T-helper 17 cell (primary cell): ENCODE results near the gene CSF3R. TPM values are rescaled to one million over a fixed set of nuclear protein-coding genes. Genes with fewer than 3 reads are reported as not detected.

Experiments used
- ATAC-seq: fragments of 150-1000 bp; cut with Tn5 transposase; 2 replicates; pipeline ENCODE4 v1.10.0; 2021; ENCODE audit warnings: mild to moderate bottlenecking, moderate library complexity
- DNase-seq, 3 donors: peaks; one replicate each; pipeline versions ENCODE4 v3.0.0 to v3.0.0-alpha.2; 2020 to 2021
- H3K9me3 ChIP-seq: one replicate; pipeline ENCODE4 v1.7.0; 2013; ENCODE audit warnings: low read length, mild to moderate bottlenecking; ENCODE audit not compliant: control insufficient read depth, poor library complexity, severe bottlenecking
- H3K27ac Mint-ChIP-seq: one replicate; pipeline ENCODE4 v1.8.0; 2022; ENCODE audit warnings: mild to moderate bottlenecking, moderate library complexity, mixed read lengths
- H3K27me3 Mint-ChIP-seq: one replicate; pipeline ENCODE4 v1.8.0; 2022; ENCODE audit warnings: mixed read lengths
- H3K36me3 Mint-ChIP-seq: one replicate; pipeline ENCODE4 v1.8.0; 2022; ENCODE audit warnings: low read depth, mixed read lengths
- H3K4me1 Mint-ChIP-seq: one replicate; pipeline ENCODE4 v1.8.0; 2022; ENCODE audit warnings: mild to moderate bottlenecking, mixed read lengths
- H3K4me3 Mint-ChIP-seq: one replicate; pipeline ENCODE4 v1.8.0; 2022; ENCODE audit warnings: mild to moderate bottlenecking, moderate library complexity, mixed read lengths
- total RNA-seq, 4 donors: library from RNA in 2 of 4; stranded (reverse) in 2 of 4; gene quantifications; one replicate each; pipeline ENCODE4 v1.2.3 and lab custom pipeline; 2022 to 2026

The CSF3R gene
- total RNA-seq, 2 donors from 2014 or later, result 2.9 to 13.0 TPM

DNA sequence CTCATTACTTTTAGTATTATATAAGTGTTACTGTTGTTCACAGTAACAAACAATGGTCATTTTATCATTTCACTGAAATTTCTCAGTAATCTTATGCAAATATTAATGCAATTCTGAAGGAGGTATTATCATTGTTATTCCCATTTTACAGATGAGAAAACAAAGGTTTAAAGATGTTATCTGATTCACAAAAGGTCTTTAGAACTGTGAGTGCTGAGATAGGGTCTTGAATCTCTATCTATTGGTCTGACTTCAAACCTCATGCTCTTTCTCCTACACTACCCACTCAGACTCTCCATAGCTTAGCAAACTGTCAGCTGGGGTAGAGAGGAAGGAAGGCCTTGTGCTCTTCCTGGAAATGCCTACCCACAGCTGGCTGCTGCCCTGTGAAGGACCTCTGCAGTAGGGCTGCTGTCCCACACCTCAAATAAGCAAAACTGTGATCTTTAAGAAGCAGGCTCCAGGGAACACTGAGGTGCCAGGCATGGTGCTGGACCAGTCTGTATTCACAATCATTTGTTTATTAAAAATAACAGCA is 26.3 kb downstream of the CSF3R start:
- DNase-seq (no peak), ATAC-seq (no peak)
- no peak overlapping the region for H3K27ac Mint-ChIP-seq
- H3K36me3 Mint-ChIP-seq, result peaks cover 13% of the 10 kb centered on the region
- peak overlapping the region; percentile 5 for H3K4me3 Mint-ChIP-seq
- H3K4me1 Mint-ChIP-seq, result peaks cover 41% of the 10 kb centered on the region
- H3K9me3 ChIP-seq, result no peaks in the 10 kb centered on the region
- no peaks in the 10 kb centered on the region for H3K27me3 Mint-ChIP-seq

- DNase-seq (no peak), ATAC-seq (no peak)
- Mint-ChIP-seq H3K27me3 (no peaks in the 10 kb centered on the region), H3K4me1 (peaks cover 40% of the 10 kb centered on the region), H3K27ac (no peak overlapping the region), H3K4me3 (no peak overlapping the region), H3K36me3 (peaks cover 9% of the 10 kb centered on the region)
- H3K9me3 ChIP-seq, result no peaks in the 10 kb centered on the region
Observed at GRCh38 chr1:36455386-36455785, 27.3 kb downstream of the CSF3R start.

- H3K9me3 ChIP-seq, result no peaks in the 10 kb centered on the region
- no peak for ATAC-seq
- H3K4me3 Mint-ChIP-seq, result no peak overlapping the region
- DNase-seq, result no peak
- H3K36me3 Mint-ChIP-seq, result peaks cover 9% of the 10 kb centered on the region
- peak overlapping the region; percentile 59 for H3K27ac Mint-ChIP-seq
- no peaks in the 10 kb centered on the region for H3K27me3 Mint-ChIP-seq
- peaks cover 40% of the 10 kb centered on the region for H3K4me1 Mint-ChIP-seq
Observed at GRCh38 chr1:36453600-36454388, 28.9 kb downstream of the CSF3R start.

DNA sequence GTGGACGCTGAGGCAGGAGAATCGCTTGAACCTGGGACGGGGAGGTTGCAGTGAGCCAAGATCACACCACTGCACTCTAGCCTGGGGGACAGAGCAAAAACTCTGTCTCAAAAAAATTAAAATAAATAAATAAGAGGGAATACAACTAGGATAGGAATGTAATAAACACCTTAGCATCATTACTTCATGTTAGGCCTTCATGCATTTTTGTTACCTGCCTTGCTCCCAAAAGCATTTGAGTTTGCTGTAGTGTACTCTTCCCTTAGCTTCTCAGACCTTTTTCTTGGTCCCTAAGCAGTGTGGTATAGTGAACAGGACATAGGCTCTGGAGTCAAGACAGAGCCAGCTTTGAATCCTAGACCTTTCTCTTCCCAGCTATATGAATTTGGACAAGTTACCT is 29.7 kb downstream of the CSF3R start:
- Mint-ChIP-seq H3K36me3 (peaks cover 9% of the 10 kb centered on the region), H3K4me3 (no peak overlapping the region), H3K27me3 (no peaks in the 10 kb centered on the region), H3K4me1 (peaks cover 37% of the 10 kb centered on the region), H3K27ac (peak overlapping the region; percentile 59)
- DNase-seq (no peak), ATAC-seq (no peak)
- no peaks in the 10 kb centered on the region for H3K9me3 ChIP-seq

- H3K36me3 Mint-ChIP-seq, result peaks cover 9% of the 10 kb centered on the region
- no peaks in the 10 kb centered on the region for H3K27me3 Mint-ChIP-seq
- H3K4me3 Mint-ChIP-seq, result peak overlapping the region; percentile 90
- DNase-seq (no peak), ATAC-seq (no peak)
- H3K27ac Mint-ChIP-seq, result peak overlapping the region; percentile 96
- H3K9me3 ChIP-seq, result no peaks in the 10 kb centered on the region
- peaks cover 28% of the 10 kb centered on the region for H3K4me1 Mint-ChIP-seq
Observed at GRCh38 chr1:36450919-36451305, 31.8 kb downstream of the CSF3R start.

- Mint-ChIP-seq H3K36me3 (peaks cover 9% of the 10 kb centered on the region), H3K4me3 (peak within 1 kb of the TSS; percentile 90), H3K27ac (peak within 1 kb of the TSS; percentile 96), H3K4me1 (peaks cover 27% of the 10 kb centered on the region), H3K27me3 (no peaks in the 10 kb centered on the region)
- DNase-seq, result peak; percentile 76 to 81 (median 78)
- peak; percentile 99 for ATAC-seq
- no peaks in the 10 kb centered on the region for H3K9me3 ChIP-seq
Observed at GRCh38 chr1:36450270-36450918, 32.3 kb downstream of the CSF3R start, which contains the start of gene OSCP1. Gene OSCP1, minus strand, starts transcription at chr1:36450451. Its CDS starts 82 bp downstream, at chr1:36450369.

GRCh38 chr1:36448530-36449056 is 34.1 kb downstream of the CSF3R start:
- DNase-seq (no peak), ATAC-seq (no peak)
- Mint-ChIP-seq H3K27me3 (no peaks in the 10 kb centered on the region), H3K27ac (no peak overlapping the region), H3K4me1 (peaks cover 22% of the 10 kb centered on the region), H3K36me3 (no peaks in the 10 kb centered on the region), H3K4me3 (peak overlapping the region; percentile 79)
- H3K9me3 ChIP-seq, result no peaks in the 10 kb centered on the region

GRCh38 chr1:36447450-36447849 is 35.3 kb downstream of the CSF3R start:
- H3K27me3 Mint-ChIP-seq, result no peaks in the 10 kb centered on the region

GRCh38 chr1:36446746-36447145 is 36.0 kb downstream of the CSF3R start:
- H3K36me3 Mint-ChIP-seq, result no peaks in the 10 kb centered on the region
- H3K27ac Mint-ChIP-seq, result no peak overlapping the region
- DNase-seq (no peak), ATAC-seq (no peak)
- H3K4me3 Mint-ChIP-seq, result no peak overlapping the region
- H3K27me3 Mint-ChIP-seq, result no peaks in the 10 kb centered on the region
- H3K4me1 Mint-ChIP-seq, result peaks cover 19% of the 10 kb centered on the region
- no peaks in the 10 kb centered on the region for H3K9me3 ChIP-seq

More at GRCh38 chr1:36447450-36447849, 35.3 kb downstream of the CSF3R start:
- H3K4me1 Mint-ChIP-seq, result peaks cover 20% of the 10 kb centered on the region
- no peak overlapping the region for H3K4me3 Mint-ChIP-seq
- no peak for ATAC-seq
- H3K36me3 Mint-ChIP-seq, result no peaks in the 10 kb centered on the region
- no peak overlapping the region for H3K27ac Mint-ChIP-seq
- H3K9me3 ChIP-seq, result no peaks in the 10 kb centered on the region
- DNase-seq, result no peak

DNA sequence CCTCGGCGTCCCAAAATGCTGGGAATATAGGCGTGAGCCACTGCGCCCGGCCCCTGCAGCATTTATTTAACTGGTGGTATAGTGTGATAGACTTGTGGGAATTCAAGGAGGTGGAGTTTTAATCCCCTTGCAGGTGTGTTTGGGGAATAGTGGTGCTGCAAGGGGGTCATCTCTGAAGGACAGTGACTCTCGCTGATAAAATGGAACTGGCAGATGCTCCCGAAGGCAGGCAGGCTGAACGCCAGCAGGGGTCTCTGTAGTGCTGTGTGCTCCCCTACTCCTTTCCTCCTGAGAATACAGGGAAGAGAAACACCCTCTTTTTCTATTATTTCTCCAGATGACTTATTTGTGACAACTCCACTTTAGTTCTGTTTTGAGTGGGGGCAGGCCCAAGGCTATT is 36.4 kb downstream of the CSF3R start:
- no peaks in the 10 kb centered on the region for H3K9me3 ChIP-seq
- no peak overlapping the region for H3K4me3 Mint-ChIP-seq
- no peaks in the 10 kb centered on the region for H3K36me3 Mint-ChIP-seq
- no peak for ATAC-seq
- H3K4me1 Mint-ChIP-seq, result peaks cover 14% of the 10 kb centered on the region
- no peak for DNase-seq
- H3K27me3 Mint-ChIP-seq, result no peaks in the 10 kb centered on the region
- H3K27ac Mint-ChIP-seq, result no peak overlapping the region

DNA sequence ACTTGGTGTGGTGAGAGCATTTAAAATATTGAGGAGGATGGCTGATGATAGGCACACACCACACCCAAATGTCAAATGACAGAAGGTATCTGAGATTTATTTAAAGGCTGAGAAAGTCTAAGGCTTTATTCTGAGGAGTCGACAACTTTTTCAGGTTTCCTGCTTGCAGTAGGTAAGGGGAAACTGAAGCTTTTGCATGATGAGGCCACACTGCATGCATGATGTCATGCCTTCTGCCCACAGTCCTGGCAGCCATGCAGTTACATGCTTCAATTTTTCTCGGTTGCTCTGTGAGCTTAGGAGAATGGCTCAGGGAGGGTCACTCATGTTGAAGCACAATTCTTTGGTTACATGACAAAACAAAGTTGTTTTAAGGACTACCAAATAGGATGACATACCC is 39.4 kb downstream of the CSF3R start:
- no peak for DNase-seq
- no peaks in the 10 kb centered on the region for H3K9me3 ChIP-seq
- Mint-ChIP-seq H3K27me3 (no peaks in the 10 kb centered on the region), H3K4me1 (peaks cover 1% of the 10 kb centered on the region), H3K36me3 (no peaks in the 10 kb centered on the region), H3K27ac (no peak overlapping the region), H3K4me3 (no peak overlapping the region)
- ATAC-seq, result no peak

- Mint-ChIP-seq H3K27me3 (no peaks in the 10 kb centered on the region), H3K4me3 (no peak overlapping the region), H3K27ac (no peak overlapping the region), H3K36me3 (no peaks in the 10 kb centered on the region), H3K4me1 (no peaks in the 10 kb centered on the region)
- no peaks in the 10 kb centered on the region for H3K9me3 ChIP-seq
- DNase-seq (no peak), ATAC-seq (no peak)
Observed at GRCh38 chr1:36442337-36442736, 40.4 kb downstream of the CSF3R start.

GRCh38 chr1:36440646-36441045 is 42.1 kb downstream of the CSF3R start:
- Mint-ChIP-seq H3K36me3 (no peaks in the 10 kb centered on the region), H3K27me3 (no peaks in the 10 kb centered on the region), H3K27ac (no peak overlapping the region), H3K4me1 (no peaks in the 10 kb centered on the region), H3K4me3 (no peak overlapping the region)
- H3K9me3 ChIP-seq, result no peaks in the 10 kb centered on the region
- no peak for ATAC-seq
- DNase-seq, result no peak
